ENCODE measurements around the gene MYZAP. TPM values are rescaled to one million over a fixed set of nuclear protein-coding genes. Genes with fewer than 3 reads are reported as not detected.

MYZAP gene
- polyA plus RNA-seq, 1 donor (not counting 4 experiments of a cell fraction or from before 2014, with no cell fraction given), result 1.8 TPM

- H3K36me3 ChIP-seq (ENCODE audit: control insufficient read depth in 2 of 2, extremely low read depth in 1 of 2, insufficient read depth in 2 of 2, low read length in 2 of 2), result no peaks in the 10 kb centered on the region
- no peak overlapping the region for H3K27ac ChIP-seq (ENCODE audit: control insufficient read depth, insufficient read depth, low read length)
- H4K20me1 ChIP-seq (ENCODE audit: control insufficient read depth, extremely low read depth, insufficient read depth, low read length), result no peaks in the 10 kb centered on the region
- no peaks in the 10 kb centered on the region for H3K9me1 ChIP-seq (ENCODE audit: control insufficient read depth, extremely low read depth, insufficient read depth, low read length)
- H3K9me3 ChIP-seq (ENCODE audit: control insufficient read depth, low read depth, low read length), result no peaks in the 10 kb centered on the region
- TF ChIP-seq EZH2 (IDR thresholded peaks at IDR 0.05; ENCODE audit: low read length) (no peak), CTCF (optimal IDR thresholded peaks at IDR 0.05 in 1 of 3, IDR thresholded peaks at IDR 0.05 in 1 of 3, conservative IDR thresholded peaks at IDR 0.05 in 1 of 3; ENCODE audit: extremely low read depth in 1 of 3, insufficient read depth in 2 of 3, low read length in 3 of 3) (peak in 2 of 3 experiments; percentile 10 to 11)
- H3K27me3 ChIP-seq (ENCODE audit: control insufficient read depth, extremely low read depth, insufficient read depth, low read length), result no peaks in the 10 kb centered on the region
- H3K4me2 ChIP-seq (ENCODE audit: control insufficient read depth, extremely low read depth, insufficient read depth, low read depth, low read length), result peak overlapping the region; percentile 12
- FAIRE-seq (peak; percentile 20), DNase-seq (ENCODE audit: low read depth, low spot score) (no peak)
- no peaks in the 10 kb centered on the region for H3K79me2 ChIP-seq (ENCODE audit: control insufficient read depth, insufficient read depth, low read length)
- peaks cover 25% of the 10 kb centered on the region for H3K4me1 ChIP-seq (ENCODE audit: control insufficient read depth, extremely low read depth, insufficient read depth, low read length)
- H3K4me3 ChIP-seq (ENCODE audit: control insufficient read depth in 2 of 3, extremely low read depth in 1 of 3, insufficient read depth in 2 of 3, low read depth in 1 of 3, low read length in 3 of 3), result no peak overlapping the region
- no peak overlapping the region for H2AFZ ChIP-seq (ENCODE audit: control insufficient read depth, low read length)
- H3K9ac ChIP-seq (ENCODE audit: control insufficient read depth, extremely low read depth, insufficient read depth, low read length), result no peak overlapping the region
- dilution Hi-C loops (cut with MboI; ENCODE audit: extremely low pct_ligation_motif_present, low sequenced_read_pairs), result no loop called here
These were observed 15.9 kb downstream of the MYZAP start for GRCh38 chr15:57607570-57608000.

- FAIRE-seq (peak; percentile 83), DNase-seq (ENCODE audit: low read depth, low spot score) (no peak)
- H3K27me3 ChIP-seq (ENCODE audit: control insufficient read depth, extremely low read depth, insufficient read depth, low read length), result no peaks in the 10 kb centered on the region
- H3K79me2 ChIP-seq (ENCODE audit: control insufficient read depth, insufficient read depth, low read length), result no peaks in the 10 kb centered on the region
- H2AFZ ChIP-seq (ENCODE audit: control insufficient read depth, low read length), result peak overlapping the region; percentile 25
- no peaks in the 10 kb centered on the region for H3K9me3 ChIP-seq (ENCODE audit: control insufficient read depth, low read depth, low read length)
- TF ChIP-seq EZH2 (IDR thresholded peaks at IDR 0.05; ENCODE audit: low read length), result no peak
- TF ChIP-seq CTCF (optimal IDR thresholded peaks at IDR 0.05 in 1 of 3, IDR thresholded peaks at IDR 0.05 in 1 of 3, conservative IDR thresholded peaks at IDR 0.05 in 1 of 3; ENCODE audit: extremely low read depth in 1 of 3, insufficient read depth in 2 of 3, low read length in 3 of 3), result no peak
- no peak overlapping the region for H3K27ac ChIP-seq (ENCODE audit: control insufficient read depth, insufficient read depth, low read length)
- no peaks in the 10 kb centered on the region for H4K20me1 ChIP-seq (ENCODE audit: control insufficient read depth, extremely low read depth, insufficient read depth, low read length)
- H3K4me3 ChIP-seq (ENCODE audit: control insufficient read depth in 2 of 3, extremely low read depth in 1 of 3, insufficient read depth in 2 of 3, low read depth in 1 of 3, low read length in 3 of 3), result no peak overlapping the region
- H3K36me3 ChIP-seq (ENCODE audit: control insufficient read depth in 2 of 2, extremely low read depth in 1 of 2, insufficient read depth in 2 of 2, low read length in 2 of 2), result no peaks in the 10 kb centered on the region
- dilution Hi-C loops (cut with MboI; ENCODE audit: extremely low pct_ligation_motif_present, low sequenced_read_pairs), result no loop called here
- H3K4me1 ChIP-seq (ENCODE audit: control insufficient read depth, extremely low read depth, insufficient read depth, low read length), result peaks cover 25% of the 10 kb centered on the region
- no peak overlapping the region for H3K9ac ChIP-seq (ENCODE audit: control insufficient read depth, extremely low read depth, insufficient read depth, low read length)
- no peaks in the 10 kb centered on the region for H3K9me1 ChIP-seq (ENCODE audit: control insufficient read depth, extremely low read depth, insufficient read depth, low read length)
- no peak overlapping the region for H3K4me2 ChIP-seq (ENCODE audit: control insufficient read depth, extremely low read depth, insufficient read depth, low read depth, low read length)
These were observed 18.3 kb downstream of the MYZAP start for GRCh38 chr15:57609805-57610529.
